Esophagus squamous epithelium (tissue), 4 donors: ENCODE data around the gene FAM89A.

Experiments used
- CTCF ChIP-seq, 6 experiments: fragments of 450-650 bp in 4 of 6; fragments of 200-600 bp in 2 of 6; sonication (generic) in 2 of 6; IDR thresholded peaks; one replicate each; pipeline ENCODE4 v1.5.1; 2016 to 2019; ENCODE audit warnings: antibody characterized with exemption in 6 of 6, mild to moderate bottlenecking in 4 of 6, moderate library complexity in 4 of 6
- POLR2A ChIP-seq, 4 donors: fragments of 450-650 bp; IDR thresholded peaks; one replicate each; pipeline ENCODE4 v1.6.1; 2017; ENCODE audit warnings: antibody characterized with exemption in 4 of 4, mild to moderate bottlenecking in 4 of 4, moderate library complexity in 3 of 4

DNA sequence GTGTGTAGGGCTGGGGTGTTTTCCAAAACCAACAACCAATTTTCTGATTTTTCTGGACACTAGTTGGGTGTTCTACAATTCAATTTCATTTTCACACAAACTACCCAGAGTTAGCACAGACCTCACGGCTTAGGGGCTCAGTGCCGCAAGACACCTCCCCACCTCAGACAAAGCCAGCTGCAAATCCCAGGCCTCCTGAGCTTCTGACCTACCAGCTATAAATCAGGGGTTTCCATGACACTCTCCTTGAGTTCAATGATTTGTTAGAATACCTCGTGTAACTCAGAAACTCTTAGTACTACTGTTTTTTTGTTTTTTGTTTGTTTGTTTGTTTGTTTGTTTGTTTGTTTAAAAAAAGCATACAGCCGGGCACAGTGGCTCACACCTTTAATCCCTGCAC, 28.7 kb upstream of the FAM89A start:
- TF ChIP-seq CTCF (IDR thresholded peaks at IDR 0.05), result no peak
- TF ChIP-seq POLR2A (IDR thresholded peaks at IDR 0.05), result no peak
